HCT116 (cell line): ENCODE data around the gene NKX6-2. TPM values are rescaled to one million over a fixed set of nuclear protein-coding genes. Genes with fewer than 3 reads are reported as not detected.

ENCODE experiments used
- ATAC-seq: fragments of 200-7000 bp; cut with Tn5 transposase; 2 replicates; pipeline ENCODE4 v1.9.1; 2020; ENCODE audit warnings: mild to moderate bottlenecking, moderate library complexity
- BruUV-seq: library from RNA; stranded (reverse); fragments of 400-500 nt; replicated peaks from 2 replicates; lab custom pipeline; 2021; lab: Mats Ljungman, UMichigan
- CTCF ChIA-PET: fragments of 300-600 bp; sonication (Branson Sonifier 250); formaldehyde crosslinking; loops from one replicate; lab custom pipeline; 2021; ENCODE audit warnings: antibody characterized with exemption; lab: Charles Lee
- POLR2A ChIA-PET: fragments of 300-600, 350-600 bp; sonication (Branson Sonifier 250); formaldehyde crosslinking; loops from one replicate; lab custom pipeline; 2021; ENCODE audit warnings: antibody characterized with exemption; lab: Charles Lee
- RAD21 ChIA-PET, 2 experiments: fragments of 300-600 bp; sonication (Branson Sonifier 250); formaldehyde crosslinking; loops; one replicate each; lab custom pipeline; 2023; ENCODE audit warnings: low total read pairs in 2 of 2; ENCODE audit not compliant: uncharacterized antibody in 2 of 2, unreplicated experiment in 2 of 2, low non-redundant PET in 1 of 2; lab: Charles Lee
- DNase-seq: peaks from one replicate; pipeline ENCODE4 v3.0.0-alpha.2; 2010; ENCODE audit warnings: low read depth, low spot score
- H2AFZ ChIP-seq: fragments of 200-600 bp; shearing (Covaris generic), sonication (generic); 2 replicates; pipeline ENCODE4 v1.6.1; 2017; ENCODE audit warnings: low read depth, mixed run types, mixed read lengths, antibody characterized with exemption, low read length; ENCODE audit not compliant: poor library complexity, severe bottlenecking
- H3K27ac ChIP-seq: 2 replicates; pipeline ENCODE4 v1.5.1; 2012; ENCODE audit warnings: low read depth, low read length
- H3K27me3 ChIP-seq: fragments of 200-600 bp; sonication (generic); 2 replicates; pipeline ENCODE4 v1.6.1; 2016; ENCODE audit warnings: mixed run types, low read length, mixed read lengths; ENCODE audit not compliant: insufficient read depth
- H3K36me3 ChIP-seq, 2 experiments: fragments of 200-500 bp in 1 of 2; fragments of 200-600 bp in 1 of 2; sonication (Bioruptor generic) in 1 of 2; sonication (generic) in 1 of 2; 2 replicates each; pipeline versions ENCODE4 v1.5.1 to v1.6.1; 2014 to 2016; ENCODE audit warnings: low read length in 2 of 2, inconsistent platforms in 1 of 2, mixed read lengths in 1 of 2, mixed run types in 1 of 2; ENCODE audit not compliant: insufficient read depth in 2 of 2, control insufficient read depth in 1 of 2
- H3K4me1 ChIP-seq, 2 experiments: fragments of 200-600 bp in 1 of 2; sonication (generic) in 1 of 2; 2 replicates each; pipeline versions ENCODE4 v1.5.1 to v1.6.1; 2012 to 2017; ENCODE audit warnings: low read length in 2 of 2, inconsistent platforms in 1 of 2, mild to moderate bottlenecking in 1 of 2, mixed read lengths in 1 of 2, mixed run types in 1 of 2, moderate library complexity in 1 of 2; ENCODE audit not compliant: insufficient read depth in 2 of 2, control insufficient read depth in 1 of 2
- H3K4me2 ChIP-seq: fragments of 200-600 bp; sonication (generic); 2 replicates; pipeline ENCODE4 v1.6.1; 2017; ENCODE audit warnings: mixed run types, low read length, mixed read lengths
- H3K4me3 ChIP-seq, 2 experiments: fragments of 200-600 bp in 1 of 2; sonication (generic) in 1 of 2; replicated peaks in 1 of 2; 2 replicates each; pipeline ENCODE4 v1.5.1; 2011 to 2016; ENCODE audit warnings: low read length in 2 of 2, control low read depth in 1 of 2, low read depth in 1 of 2, mild to moderate bottlenecking in 1 of 2, mixed read lengths in 1 of 2, mixed run types in 1 of 2
- H3K79me2 ChIP-seq: fragments of 200-600 bp; sonication (generic); 2 replicates; pipeline ENCODE4 v1.6.1; 2017; ENCODE audit warnings: mild to moderate bottlenecking, mixed run types, low read length, moderate library complexity, mixed read lengths; ENCODE audit not compliant: insufficient read depth
- H3K9ac ChIP-seq: fragments of 200-600 bp; sonication (generic); 2 replicates; pipeline ENCODE4 v1.6.1; 2016; ENCODE audit warnings: low read length, mixed read lengths
- H3K9me2 ChIP-seq: fragments of 200-600 bp; sonication (generic), shearing (Covaris generic); 2 replicates; pipeline ENCODE4 v1.6.1; 2017; ENCODE audit warnings: mixed run types, mild to moderate bottlenecking, moderate library complexity; ENCODE audit not compliant: insufficient read depth
- H3K9me3 ChIP-seq, 2 experiments: fragments of 200-500 bp in 1 of 2; fragments of 200-600 bp in 1 of 2; sonication (Bioruptor generic) in 1 of 2; sonication (generic) in 1 of 2; 2 replicates each; pipeline ENCODE4 v1.6.1; 2014 to 2017; ENCODE audit warnings: low read length in 2 of 2, mixed read lengths in 2 of 2, inconsistent platforms in 1 of 2, low read depth in 1 of 2, mild to moderate bottlenecking in 1 of 2, mixed run types in 1 of 2, moderate library complexity in 1 of 2; ENCODE audit not compliant: control insufficient read depth in 1 of 2, insufficient read depth in 1 of 2
- H4K20me1 ChIP-seq: fragments of 200-600 bp; sonication (generic), shearing (Covaris generic); 2 replicates; pipeline ENCODE4 v1.6.1; 2017; ENCODE audit warnings: mixed run types, mild to moderate bottlenecking, moderate library complexity; ENCODE audit not compliant: insufficient read depth
- CBX3 ChIP-seq: IDR thresholded peaks from 2 replicates; pipeline ENCODE4 v1.6.1; 2012; ENCODE audit warnings: low read depth
- EGR1 ChIP-seq: IDR thresholded peaks from 2 replicates; pipeline ENCODE4 v1.6.1; 2012; ENCODE audit warnings: low read depth
- ELF1 ChIP-seq: IDR thresholded peaks from 2 replicates; pipeline ENCODE4 v1.6.1; 2012; ENCODE audit warnings: low read depth, borderline replicate concordance
- EZH2 ChIP-seq: fragments of 200-600 bp; sonication (generic); IDR thresholded peaks from 2 replicates; pipeline ENCODE4 v1.6.1; 2017; ENCODE audit warnings: antibody characterized with exemption, mixed run types
- EZH2phosphoT487 ChIP-seq: fragments of 200-600 bp; IDR thresholded peaks from 2 replicates; pipeline ENCODE4 v1.6.1; 2018; ENCODE audit warnings: antibody characterized with exemption, borderline replicate concordance
- FOSL1 ChIP-seq: IDR thresholded peaks from 2 replicates; pipeline ENCODE4 v1.6.1; 2012; ENCODE audit warnings: low read depth
- RAD21 ChIP-seq: IDR thresholded peaks from 2 replicates; pipeline ENCODE4 v1.6.1; 2012; ENCODE audit warnings: low read depth, mild to moderate bottlenecking
- SIN3A ChIP-seq: IDR thresholded peaks from 2 replicates; pipeline ENCODE4 v1.6.1; 2012; ENCODE audit warnings: low read depth
- TCF7L2 ChIP-seq: IDR thresholded peaks from 2 replicates; pipeline ENCODE4 v1.7.0; 2011; ENCODE audit warnings: borderline replicate concordance, inconsistent platforms; ENCODE audit not compliant: insufficient read depth, insufficient read length; ENCODE audit errors: extremely low read depth
- ZFX ChIP-seq: fragments of 450-650 bp; IDR thresholded peaks from 2 replicates; pipeline ENCODE4 v1.6.1; 2017
- intact Hi-C: fragments of 100-400 bp; cut with micrococcal nuclease; formaldehyde crosslinking; loops from 2 replicates; pipeline ENCODE4 v1.10.0; 2022
- total RNA-seq: library from RNA; stranded (reverse); gene quantifications from one replicate; pipeline ENCODE4 v1.2.1, GENCODE V29; 2021; ENCODE audit not compliant: unreplicated experiment
- TF ChIP-seq, protein P1 (sequence below), 3 experiments: fragments of 200-600 bp in 1 of 3; sonication (generic) in 1 of 3; IDR thresholded peaks in 2 of 3; conservative IDR thresholded peaks in 1 of 3; 2 replicates each; pipeline ENCODE4 v1.5.1; 2012 to 2017; ENCODE audit warnings: low read depth in 2 of 3, low read length in 2 of 3, antibody characterized with exemption in 1 of 3, borderline replicate concordance in 1 of 3, control low read depth in 1 of 3, mild to moderate bottlenecking in 1 of 3, mixed read lengths in 1 of 3, mixed run types in 1 of 3, moderate library complexity in 1 of 3; ENCODE audit not compliant: insufficient read depth in 1 of 3
- TF ChIP-seq, protein P2 (sequence below): IDR thresholded peaks from 2 replicates; pipeline ENCODE4 v1.6.1; 2012

NKX6-2 gene
- total RNA-seq, 1 experiment from 2014 or later: not detected

DNA sequence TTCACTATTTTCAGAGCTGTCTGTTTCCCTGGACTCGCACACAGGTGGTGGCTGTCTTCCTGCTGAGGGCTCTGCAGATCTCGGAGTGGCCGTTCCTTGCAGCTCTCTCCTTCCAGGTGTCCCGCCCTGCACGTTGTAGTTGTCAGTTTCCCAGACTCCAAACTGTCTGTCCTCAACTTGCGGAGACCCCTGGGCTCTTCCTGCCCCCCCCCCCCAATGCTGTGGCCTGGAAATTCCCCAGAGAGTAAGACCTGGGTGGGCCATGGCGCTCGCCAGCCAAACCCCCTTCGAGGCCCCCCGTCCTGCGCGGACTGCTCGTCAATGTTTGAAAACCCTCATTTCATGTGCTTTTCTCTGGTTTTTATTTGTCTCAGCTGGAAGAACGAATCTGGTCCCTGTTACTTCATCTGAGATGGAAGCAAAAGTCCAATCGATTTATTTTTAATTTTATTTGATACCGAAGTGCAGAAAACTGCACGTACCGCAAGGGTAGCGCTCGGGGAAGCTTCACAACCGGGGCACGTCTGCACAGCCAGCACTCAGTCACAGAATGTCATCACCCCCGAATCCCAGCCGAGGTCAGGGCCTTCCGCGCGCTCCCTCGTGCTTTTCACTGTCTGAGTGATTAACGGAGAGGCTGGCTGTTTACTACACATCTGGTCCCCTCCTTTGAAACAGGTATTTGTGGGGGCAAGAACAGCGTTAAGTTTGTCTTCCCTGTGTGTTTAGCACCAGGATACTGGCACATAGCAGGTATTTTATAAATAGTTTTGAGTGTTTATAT lies 46.4 kb upstream of the NKX6-2 start:
- Histone ChIP-seq H3K36me3 (no peaks in the 10 kb centered on the region), H3K4me2 (no peak overlapping the region), H3K27ac (no peak overlapping the region), H3K27me3 (peaks cover 13% of the 10 kb centered on the region), H4K20me1 (no peaks in the 10 kb centered on the region), H2AFZ (no peak overlapping the region), H3K9ac (no peak overlapping the region), H3K4me1 (no peaks in the 10 kb centered on the region), H3K9me2 (no peaks in the 10 kb centered on the region), H3K79me2 (no peaks in the 10 kb centered on the region), H3K9me3 (no peaks in the 10 kb centered on the region), H3K4me3 (no peak overlapping the region)
- intact Hi-C loops: no loop called here
- RAD21 ChIA-PET: no interaction called here
- POLR2A ChIA-PET: no interaction called here
- DNase-seq: no peak
- CTCF ChIA-PET: no interaction called here
- no TSS peak for BruUV-seq
- no peak for ATAC-seq
- TF ChIP-seq TCF7L2: no peak
- no peak for TF ChIP-seq CBX3
- no peak for TF ChIP-seq ZFX
- TF ChIP-seq, protein P1, sequence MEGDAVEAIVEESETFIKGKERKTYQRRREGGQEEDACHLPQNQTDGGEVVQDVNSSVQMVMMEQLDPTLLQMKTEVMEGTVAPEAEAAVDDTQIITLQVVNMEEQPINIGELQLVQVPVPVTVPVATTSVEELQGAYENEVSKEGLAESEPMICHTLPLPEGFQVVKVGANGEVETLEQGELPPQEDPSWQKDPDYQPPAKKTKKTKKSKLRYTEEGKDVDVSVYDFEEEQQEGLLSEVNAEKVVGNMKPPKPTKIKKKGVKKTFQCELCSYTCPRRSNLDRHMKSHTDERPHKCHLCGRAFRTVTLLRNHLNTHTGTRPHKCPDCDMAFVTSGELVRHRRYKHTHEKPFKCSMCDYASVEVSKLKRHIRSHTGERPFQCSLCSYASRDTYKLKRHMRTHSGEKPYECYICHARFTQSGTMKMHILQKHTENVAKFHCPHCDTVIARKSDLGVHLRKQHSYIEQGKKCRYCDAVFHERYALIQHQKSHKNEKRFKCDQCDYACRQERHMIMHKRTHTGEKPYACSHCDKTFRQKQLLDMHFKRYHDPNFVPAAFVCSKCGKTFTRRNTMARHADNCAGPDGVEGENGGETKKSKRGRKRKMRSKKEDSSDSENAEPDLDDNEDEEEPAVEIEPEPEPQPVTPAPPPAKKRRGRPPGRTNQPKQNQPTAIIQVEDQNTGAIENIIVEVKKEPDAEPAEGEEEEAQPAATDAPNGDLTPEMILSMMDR (IDR thresholded peaks at IDR 0.05 in 2 of 3, conservative IDR thresholded peaks at IDR 0.05 in 1 of 3; ENCODE audit: borderline replicate concordance in 1 of 3, insufficient read depth in 1 of 3, low read depth in 2 of 3, low read length in 2 of 3): no peak
- TF ChIP-seq, protein P2, sequence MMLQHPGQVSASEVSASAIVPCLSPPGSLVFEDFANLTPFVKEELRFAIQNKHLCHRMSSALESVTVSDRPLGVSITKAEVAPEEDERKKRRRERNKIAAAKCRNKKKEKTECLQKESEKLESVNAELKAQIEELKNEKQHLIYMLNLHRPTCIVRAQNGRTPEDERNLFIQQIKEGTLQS: no peak
- TF ChIP-seq ELF1: no peak
- no peak for TF ChIP-seq EZH2
- no peak for TF ChIP-seq SIN3A
- no peak for TF ChIP-seq RAD21
- TF ChIP-seq EZH2phosphoT487: no peak
- no peak for TF ChIP-seq FOSL1
- TF ChIP-seq EGR1: no peak
